ENCODE measurements around the gene ADGRV1. TPM values are rescaled to one million over a fixed set of nuclear protein-coding genes. Genes with fewer than 3 reads are reported as not detected.

ADGRV1 gene
- total RNA-seq, 1 donor from 2014 or later: 474 TPM

- DNase-seq: no peak
Observed at GRCh38 chr5:90877049-90877448, 318.5 kb downstream of the ADGRV1 start.

GRCh38 chr5:90878081-90878480 lies 319.5 kb downstream of the ADGRV1 start:
- no peak for DNase-seq

GRCh38 chr5:90878549-90879196 lies 320.1 kb downstream of the ADGRV1 start:
- no peak for DNase-seq

GRCh38 chr5:90881626-90882150 lies 323.1 kb downstream of the ADGRV1 start:
- DNase-seq: no peak

GRCh38 chr5:90882448-90882847 lies 323.9 kb downstream of the ADGRV1 start:
- DNase-seq: no peak

- no peak for DNase-seq
Observed at GRCh38 chr5:90885180-90885868, 326.7 kb downstream of the ADGRV1 start.

GRCh38 chr5:90886381-90886780 lies 327.8 kb downstream of the ADGRV1 start:
- DNase-seq: no peak

GRCh38 chr5:90888511-90889324 lies 330.1 kb downstream of the ADGRV1 start:
- DNase-seq: no peak

GRCh38 chr5:90889325-90889600 lies 330.7 kb downstream of the ADGRV1 start:
- no peak for DNase-seq

GRCh38 chr5:90890180-90890579 lies 331.6 kb downstream of the ADGRV1 start:
- no peak for DNase-seq

GRCh38 chr5:90894866-90895420 lies 336.3 kb downstream of the ADGRV1 start:
- no peak for DNase-seq

- DNase-seq: no peak
Observed at GRCh38 chr5:90897618-90898017, 339.0 kb downstream of the ADGRV1 start.

GRCh38 chr5:90898326-90899013 lies 339.9 kb downstream of the ADGRV1 start:
- no peak for DNase-seq

- no peak for DNase-seq
Observed at GRCh38 chr5:90899014-90899604, 340.5 kb downstream of the ADGRV1 start.

- no peak for DNase-seq
Observed at GRCh38 chr5:90901261-90901660, 342.7 kb downstream of the ADGRV1 start.

- DNase-seq: no peak
Observed at GRCh38 chr5:90902170-90902569, 343.6 kb downstream of the ADGRV1 start.

- DNase-seq: no peak
Observed at GRCh38 chr5:90902651-90903386, 344.2 kb downstream of the ADGRV1 start.

GRCh38 chr5:90909101-90909503 lies 350.5 kb downstream of the ADGRV1 start:
- no peak for DNase-seq

- DNase-seq: no peak
Observed at GRCh38 chr5:90909940-90910339, 351.3 kb downstream of the ADGRV1 start.

- no peak for DNase-seq
Observed at GRCh38 chr5:90911169-90911568, 352.6 kb downstream of the ADGRV1 start.

GRCh38 chr5:90912476-90912875 lies 353.9 kb downstream of the ADGRV1 start:
- DNase-seq: no peak

Measured in occipital lobe (tissue), 2 donors.